HG03354 (cell line): ENCODE measurements around the gene SEC22B.
"Not testable (repeated sequence)": the region's sequence is repeated elsewhere in the genome, so short reads cannot be mapped to it uniquely, and the experiment has no call there.

ENCODE experiments used
- ATAC-seq: cut with Tn5 transposase; IDR thresholded peaks from one replicate; pipeline ENCODE4 v1.9.1; 2021; ENCODE audit warnings: mild to moderate bottlenecking; ENCODE audit not compliant: unreplicated experiment, poor library complexity, severe bottlenecking

The SEC22B gene

GRCh38 chr1:120149420-120150059 lies 26.8 kb downstream of the SEC22B start:
- ATAC-seq: not testable (repeated sequence)

GRCh38 chr1:120145806-120146205 lies 30.5 kb downstream of the SEC22B start:
- not testable (repeated sequence) for ATAC-seq

- not testable (repeated sequence) for ATAC-seq
Measured at GRCh38 chr1:120144626-120145025, 31.7 kb downstream of the SEC22B start.

- not testable (repeated sequence) for ATAC-seq
Measured at GRCh38 chr1:120144169-120144568, 32.2 kb downstream of the SEC22B start.

GRCh38 chr1:120143334-120143733 lies 33.0 kb downstream of the SEC22B start:
- not testable (repeated sequence) for ATAC-seq

GRCh38 chr1:120142512-120143263 lies 33.6 kb downstream of the SEC22B start:
- ATAC-seq: peak; percentile 99

- ATAC-seq: not testable (repeated sequence)
Measured at GRCh38 chr1:120141865-120142264, 34.5 kb downstream of the SEC22B start.

- not testable (repeated sequence) for ATAC-seq
Measured at GRCh38 chr1:120140656-120141265, 35.6 kb downstream of the SEC22B start.

GRCh38 chr1:120136086-120136485 lies 40.2 kb downstream of the SEC22B start:
- not testable (repeated sequence) for ATAC-seq

GRCh38 chr1:120133928-120134325 lies 42.4 kb downstream of the SEC22B start:
- not testable (repeated sequence) for ATAC-seq

GRCh38 chr1:120133228-120133927 lies 42.9 kb downstream of the SEC22B start:
- no peak for ATAC-seq

GRCh38 chr1:120132406-120132763 lies 43.9 kb downstream of the SEC22B start:
- not testable (repeated sequence) for ATAC-seq

GRCh38 chr1:120131611-120132405 lies 44.5 kb downstream of the SEC22B start:
- peak; percentile 68 for ATAC-seq

GRCh38 chr1:120127921-120128320 lies 48.4 kb downstream of the SEC22B start:
- ATAC-seq: not testable (repeated sequence)

GRCh38 chr1:120126216-120126615 lies 50.1 kb downstream of the SEC22B start:
- ATAC-seq: not testable (repeated sequence)

- ATAC-seq: not testable (repeated sequence)
Measured at GRCh38 chr1:120124628-120125027, 51.7 kb downstream of the SEC22B start.

- not testable (repeated sequence) for ATAC-seq
Measured at GRCh38 chr1:120123813-120124510, 52.4 kb downstream of the SEC22B start.

GRCh38 chr1:120122262-120122893 lies 53.9 kb downstream of the SEC22B start:
- peak; percentile 88 for ATAC-seq
